KOPT-K1 (cell line): ENCODE data around the gene ADIG.

ENCODE experiments used
- H3K27ac ChIP-seq: fragments of 200-600 bp; sonication (generic); 2 replicates; pipeline ENCODE4 v1.5.1; 2016; ENCODE audit warnings: antibody characterized with exemption, mild to moderate bottlenecking, low read depth, low read length; ENCODE audit not compliant: poor library complexity, severe bottlenecking
- H3K36me3 ChIP-seq: fragments of 200-600 bp; sonication (generic); 2 replicates; pipeline ENCODE4 v1.5.1; 2017; ENCODE audit warnings: antibody characterized with exemption, mild to moderate bottlenecking, low read length, moderate library complexity; ENCODE audit not compliant: insufficient read depth
- H3K9me3 ChIP-seq: fragments of 200-600 bp; sonication (generic); 2 replicates; pipeline ENCODE4 v1.5.1; 2017; ENCODE audit warnings: antibody characterized with exemption, low read length, mild to moderate bottlenecking; ENCODE audit not compliant: insufficient read depth, poor library complexity, severe bottlenecking

The ADIG gene

GRCh38 chr20:38558596-38559360, 22.2 kb upstream of the ADIG start:
- H3K36me3 ChIP-seq, result peaks cover 99% of the 10 kb centered on the region
- H3K9me3 ChIP-seq, result no peaks in the 10 kb centered on the region
- H3K27ac ChIP-seq, result no peak overlapping the region

- H3K36me3 ChIP-seq, result peaks cover 97% of the 10 kb centered on the region
These were observed 21.2 kb upstream of the ADIG start for GRCh38 chr20:38559764-38560163.

GRCh38 chr20:38563802-38564431, 17.1 kb upstream of the ADIG start:
- peaks cover 95% of the 10 kb centered on the region for H3K36me3 ChIP-seq
- H3K27ac ChIP-seq, result no peak overlapping the region
- no peaks in the 10 kb centered on the region for H3K9me3 ChIP-seq

More at GRCh38 chr20:38559764-38560163, 21.2 kb upstream of the ADIG start:
- Histone ChIP-seq H3K9me3 (no peaks in the 10 kb centered on the region), H3K27ac (no peak overlapping the region)

GRCh38 chr20:38564680-38565079, 16.3 kb upstream of the ADIG start:
- H3K9me3 ChIP-seq, result no peaks in the 10 kb centered on the region
- no peak overlapping the region for H3K27ac ChIP-seq
- peaks cover 95% of the 10 kb centered on the region for H3K36me3 ChIP-seq

- Histone ChIP-seq H3K9me3 (no peaks in the 10 kb centered on the region), H3K27ac (no peak overlapping the region), H3K36me3 (peaks cover 94% of the 10 kb centered on the region)
These were observed 14.9 kb upstream of the ADIG start for GRCh38 chr20:38566036-38566598.

GRCh38 chr20:38569747-38570525, 11.1 kb upstream of the ADIG start:
- Histone ChIP-seq H3K27ac (no peak overlapping the region), H3K9me3 (no peaks in the 10 kb centered on the region), H3K36me3 (peaks cover 89% of the 10 kb centered on the region)

- Histone ChIP-seq H3K27ac (no peak overlapping the region), H3K36me3 (peaks cover 84% of the 10 kb centered on the region), H3K9me3 (no peaks in the 10 kb centered on the region)
These were observed 7.6 kb upstream of the ADIG start for GRCh38 chr20:38573413-38573812.

- Histone ChIP-seq H3K36me3 (peaks cover 34% of the 10 kb centered on the region), H3K9me3 (no peaks in the 10 kb centered on the region), H3K27ac (no peak overlapping the region)
These were observed 1.6 kb upstream of the ADIG start for GRCh38 chr20:38579219-38579910.

GRCh38 chr20:38579921-38580320, 1.1 kb upstream of the ADIG start:
- H3K9me3 ChIP-seq, result no peaks in the 10 kb centered on the region
- no peak overlapping the region for H3K27ac ChIP-seq
- peaks cover 28% of the 10 kb centered on the region for H3K36me3 ChIP-seq

GRCh38 chr20:38581830-38582358, 897 bp downstream of the ADIG start:
- Histone ChIP-seq H3K9me3 (no peaks in the 10 kb centered on the region), H3K27ac (no peak overlapping the region), H3K36me3 (peaks cover 10% of the 10 kb centered on the region)

- no peaks in the 10 kb centered on the region for H3K36me3 ChIP-seq
- H3K9me3 ChIP-seq, result no peaks in the 10 kb centered on the region
- no peak overlapping the region for H3K27ac ChIP-seq
These were observed 2.3 kb downstream of the ADIG start for GRCh38 chr20:38583306-38583705.

- Histone ChIP-seq H3K36me3 (no peaks in the 10 kb centered on the region), H3K9me3 (no peaks in the 10 kb centered on the region), H3K27ac (no peak overlapping the region)
These were observed 3.2 kb downstream of the ADIG start for GRCh38 chr20:38584099-38584763.

- no peaks in the 10 kb centered on the region for H3K36me3 ChIP-seq
- no peaks in the 10 kb centered on the region for H3K9me3 ChIP-seq
- no peak overlapping the region for H3K27ac ChIP-seq
These were observed 4.6 kb downstream of the ADIG start for GRCh38 chr20:38585404-38586180.
